Stimulated activated naive B cell treated with anti-CD40 and anti-IgM and Interleukin-4, amounts not matched to agents 10 μg/mL and 1 μg/mL and 100 μg/mL, for 72 hours (primary cell): Measurements from ENCODE around the gene KCNK1.

ENCODE experiments used
- ATAC-seq, 2 donors: fragments of 150-1000 bp; cut with Tn5 transposase; replicated peaks; 2 replicates each; pipeline ENCODE4 v1.10.0; 2021; ENCODE audit warnings: moderate library complexity in 1 of 2
- DNase-seq: peaks from one replicate; pipeline ENCODE4 v3.0.0; 2021
- H3K27ac Mint-ChIP-seq: one replicate; pipeline ENCODE4 v1.8.0; 2022; ENCODE audit warnings: mild to moderate bottlenecking, mixed read lengths
- H3K27me3 Mint-ChIP-seq, 2 donors: one replicate each; pipeline ENCODE4 v1.8.0; 2022; ENCODE audit warnings: mixed read lengths in 2 of 2
- H3K36me3 Mint-ChIP-seq, 2 donors: one replicate each; pipeline ENCODE4 v1.8.0; 2022; ENCODE audit warnings: mixed read lengths in 2 of 2, mild to moderate bottlenecking in 1 of 2
- H3K4me1 Mint-ChIP-seq, 2 donors: one replicate each; pipeline ENCODE4 v1.8.0; 2022; ENCODE audit warnings: mixed read lengths in 2 of 2, mild to moderate bottlenecking in 1 of 2
- H3K4me3 Mint-ChIP-seq, 2 donors: one replicate each; pipeline ENCODE4 v1.8.0; 2022; ENCODE audit warnings: mild to moderate bottlenecking in 2 of 2, mixed read lengths in 2 of 2, moderate library complexity in 1 of 2
- H3K9me3 Mint-ChIP-seq, 2 donors: one replicate each; pipeline ENCODE4 v1.8.0; 2022; ENCODE audit warnings: mixed read lengths in 2 of 2, mild to moderate bottlenecking in 1 of 2

KCNK1 gene

GRCh38 chr1:233635765-233636502 lies 22.0 kb downstream of the KCNK1 start:
- Mint-ChIP-seq H3K4me1 (no peaks in the 10 kb centered on the region), H3K9me3 (peaks cover 5 to 8% of the 10 kb centered on the region in 2 donors), H3K27me3 (peaks cover 8 to 10% of the 10 kb centered on the region in 2 donors), H3K27ac (no peak overlapping the region), H3K4me3 (no peak overlapping the region), H3K36me3 (peaks cover 0 to 2% of the 10 kb centered on the region in 2 donors)
- no peak for ATAC-seq
- no peak for DNase-seq

- Mint-ChIP-seq H3K4me1 (no peaks in the 10 kb centered on the region), H3K9me3 (peaks cover 5 to 8% of the 10 kb centered on the region in 2 donors), H3K27me3 (peaks cover 8 to 12% of the 10 kb centered on the region in 2 donors), H3K36me3 (peaks cover 0 to 2% of the 10 kb centered on the region in 2 donors), H3K27ac (no peak overlapping the region), H3K4me3 (no peak overlapping the region)
- DNase-seq = no peak
- no peak for ATAC-seq
Measured at GRCh38 chr1:233636503-233636877, 22.6 kb downstream of the KCNK1 start.

- DNase-seq (no peak), ATAC-seq (no peak)
- peaks cover 6 to 8% of the 10 kb centered on the region in 2 donors for H3K9me3 Mint-ChIP-seq
- peaks cover 8 to 15% of the 10 kb centered on the region in 2 donors for H3K27me3 Mint-ChIP-seq
- H3K4me1 Mint-ChIP-seq = no peaks in the 10 kb centered on the region
- no peak overlapping the region for H3K4me3 Mint-ChIP-seq
- peaks cover 0 to 2% of the 10 kb centered on the region in 2 donors for H3K36me3 Mint-ChIP-seq
- no peak overlapping the region for H3K27ac Mint-ChIP-seq
Measured at GRCh38 chr1:233638513-233638912, 24.6 kb downstream of the KCNK1 start.

- ATAC-seq = no peak
- Mint-ChIP-seq H3K27ac (no peak overlapping the region), H3K9me3 (peaks cover 6 to 8% of the 10 kb centered on the region in 2 donors), H3K4me3 (no peak overlapping the region), H3K4me1 (no peaks in the 10 kb centered on the region), H3K36me3 (peaks cover 0 to 2% of the 10 kb centered on the region in 2 donors), H3K27me3 (peaks cover 8 to 15% of the 10 kb centered on the region in 2 donors)
- no peak for DNase-seq
Measured at GRCh38 chr1:233639611-233640010, 25.7 kb downstream of the KCNK1 start.

GRCh38 chr1:233640179-233640578 lies 26.3 kb downstream of the KCNK1 start:
- no peak overlapping the region for H3K27ac Mint-ChIP-seq
- peaks cover 8 to 15% of the 10 kb centered on the region in 2 donors for H3K27me3 Mint-ChIP-seq
- ATAC-seq (no peak), DNase-seq (no peak)
- H3K36me3 Mint-ChIP-seq = peaks cover 0 to 2% of the 10 kb centered on the region in 2 donors
- H3K4me3 Mint-ChIP-seq = no peak overlapping the region
- no peaks in the 10 kb centered on the region for H3K4me1 Mint-ChIP-seq
- peaks cover 6 to 8% of the 10 kb centered on the region in 2 donors for H3K9me3 Mint-ChIP-seq

GRCh38 chr1:233641029-233641428 lies 27.1 kb downstream of the KCNK1 start:
- Mint-ChIP-seq H3K4me3 (no peak overlapping the region), H3K27me3 (peaks cover 7 to 14% of the 10 kb centered on the region in 2 donors), H3K4me1 (no peaks in the 10 kb centered on the region), H3K27ac (no peak overlapping the region), H3K36me3 (peaks cover 0 to 2% of the 10 kb centered on the region in 2 donors), H3K9me3 (peaks cover 6 to 8% of the 10 kb centered on the region in 2 donors)
- ATAC-seq (no peak), DNase-seq (no peak)

- Mint-ChIP-seq H3K36me3 (no peaks in the 10 kb centered on the region), H3K4me3 (no peak overlapping the region), H3K4me1 (no peaks in the 10 kb centered on the region), H3K9me3 (peaks cover 0 to 1% of the 10 kb centered on the region in 2 donors), H3K27me3 (no peaks in the 10 kb centered on the region), H3K27ac (no peak overlapping the region)
- DNase-seq (no peak), ATAC-seq (no peak)
Measured at GRCh38 chr1:233647073-233647472, 33.2 kb downstream of the KCNK1 start.

- Mint-ChIP-seq H3K4me1 (no peaks in the 10 kb centered on the region), H3K27ac (no peak overlapping the region), H3K36me3 (no peaks in the 10 kb centered on the region), H3K9me3 (peaks cover 0 to 1% of the 10 kb centered on the region in 2 donors), H3K27me3 (no peaks in the 10 kb centered on the region), H3K4me3 (no peak overlapping the region)
- ATAC-seq (no peak), DNase-seq (no peak)
Measured at GRCh38 chr1:233647636-233648035, 33.7 kb downstream of the KCNK1 start.

- Mint-ChIP-seq H3K27ac (no peak overlapping the region), H3K4me1 (no peaks in the 10 kb centered on the region), H3K4me3 (no peak overlapping the region), H3K36me3 (no peaks in the 10 kb centered on the region), H3K27me3 (no peaks in the 10 kb centered on the region), H3K9me3 (peaks cover 0 to 1% of the 10 kb centered on the region in 2 donors)
- DNase-seq = no peak
- no peak for ATAC-seq
Measured at GRCh38 chr1:233651061-233651460, 37.2 kb downstream of the KCNK1 start.

- Mint-ChIP-seq H3K27ac (no peak overlapping the region), H3K36me3 (no peaks in the 10 kb centered on the region), H3K4me1 (no peaks in the 10 kb centered on the region), H3K4me3 (no peak overlapping the region), H3K27me3 (no peaks in the 10 kb centered on the region), H3K9me3 (peaks cover 0 to 1% of the 10 kb centered on the region in 2 donors)
- ATAC-seq = no peak
- no peak for DNase-seq
Measured at GRCh38 chr1:233651563-233652233, 37.8 kb downstream of the KCNK1 start.

GRCh38 chr1:233652526-233652925 lies 38.6 kb downstream of the KCNK1 start:
- H3K36me3 Mint-ChIP-seq = no peaks in the 10 kb centered on the region
- DNase-seq = no peak
- no peaks in the 10 kb centered on the region for H3K4me1 Mint-ChIP-seq

GRCh38 chr1:233654658-233655280 lies 40.9 kb downstream of the KCNK1 start:
- Mint-ChIP-seq H3K27me3 (peaks cover 0 to 9% of the 10 kb centered on the region in 2 donors), H3K4me1 (no peaks in the 10 kb centered on the region), H3K36me3 (no peaks in the 10 kb centered on the region), H3K9me3 (peaks cover 0 to 1% of the 10 kb centered on the region in 2 donors), H3K27ac (no peak overlapping the region), H3K4me3 (no peak overlapping the region)
- DNase-seq (no peak), ATAC-seq (no peak)

More at GRCh38 chr1:233652526-233652925, 38.6 kb downstream of the KCNK1 start:
- Mint-ChIP-seq H3K4me3 (no peak overlapping the region), H3K27ac (no peak overlapping the region), H3K9me3 (peaks cover 0 to 1% of the 10 kb centered on the region in 2 donors), H3K27me3 (peaks cover 0 to 5% of the 10 kb centered on the region in 2 donors)
- no peak for ATAC-seq

- H3K4me3 Mint-ChIP-seq = no peak overlapping the region
- H3K27ac Mint-ChIP-seq = no peak overlapping the region
- no peaks in the 10 kb centered on the region for H3K4me1 Mint-ChIP-seq
- ATAC-seq (no peak), DNase-seq (no peak)
- no peaks in the 10 kb centered on the region for H3K36me3 Mint-ChIP-seq
- H3K27me3 Mint-ChIP-seq = peaks cover 0 to 9% of the 10 kb centered on the region in 2 donors
- no peaks in the 10 kb centered on the region for H3K9me3 Mint-ChIP-seq
Measured at GRCh38 chr1:233655301-233655740, 41.4 kb downstream of the KCNK1 start.

- ATAC-seq (no peak), DNase-seq (no peak)
- Mint-ChIP-seq H3K4me3 (no peak overlapping the region), H3K4me1 (no peaks in the 10 kb centered on the region), H3K9me3 (no peaks in the 10 kb centered on the region), H3K36me3 (no peaks in the 10 kb centered on the region), H3K27me3 (peaks cover 0 to 9% of the 10 kb centered on the region in 2 donors), H3K27ac (no peak overlapping the region)
Measured at GRCh38 chr1:233656032-233656635, 42.2 kb downstream of the KCNK1 start.
